Measurements from ENCODE around the gene PHLDB1. TPM values are rescaled to one million over a fixed set of nuclear protein-coding genes. Genes with fewer than 3 reads are reported as not detected.

The PHLDB1 gene
- total RNA-seq, 4 donors from 2014 or later, result 6.7 to 29.8 (median 21.2) TPM

- TF ChIP-seq, protein P1, sequence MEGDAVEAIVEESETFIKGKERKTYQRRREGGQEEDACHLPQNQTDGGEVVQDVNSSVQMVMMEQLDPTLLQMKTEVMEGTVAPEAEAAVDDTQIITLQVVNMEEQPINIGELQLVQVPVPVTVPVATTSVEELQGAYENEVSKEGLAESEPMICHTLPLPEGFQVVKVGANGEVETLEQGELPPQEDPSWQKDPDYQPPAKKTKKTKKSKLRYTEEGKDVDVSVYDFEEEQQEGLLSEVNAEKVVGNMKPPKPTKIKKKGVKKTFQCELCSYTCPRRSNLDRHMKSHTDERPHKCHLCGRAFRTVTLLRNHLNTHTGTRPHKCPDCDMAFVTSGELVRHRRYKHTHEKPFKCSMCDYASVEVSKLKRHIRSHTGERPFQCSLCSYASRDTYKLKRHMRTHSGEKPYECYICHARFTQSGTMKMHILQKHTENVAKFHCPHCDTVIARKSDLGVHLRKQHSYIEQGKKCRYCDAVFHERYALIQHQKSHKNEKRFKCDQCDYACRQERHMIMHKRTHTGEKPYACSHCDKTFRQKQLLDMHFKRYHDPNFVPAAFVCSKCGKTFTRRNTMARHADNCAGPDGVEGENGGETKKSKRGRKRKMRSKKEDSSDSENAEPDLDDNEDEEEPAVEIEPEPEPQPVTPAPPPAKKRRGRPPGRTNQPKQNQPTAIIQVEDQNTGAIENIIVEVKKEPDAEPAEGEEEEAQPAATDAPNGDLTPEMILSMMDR (IDR thresholded peaks at IDR 0.05), result no peak
- no peak for TF ChIP-seq POLR2A (IDR thresholded peaks at IDR 0.05)
- DNase-seq, result no peak
- intact Hi-C loops (cut with DNase I), result no loop called here
- H3K9me3 ChIP-seq, result no peaks in the 10 kb centered on the region
- peak overlapping the region; percentile 66 to 88 (median 84) for H3K27ac ChIP-seq
- no peak overlapping the region for H3K4me3 ChIP-seq
- peaks cover 31 to 86% (median 66%) of the 10 kb centered on the region in 3 donors for H3K4me1 ChIP-seq
- peaks cover 0 to 14% (median 0%) of the 10 kb centered on the region in 4 donors for H3K27me3 ChIP-seq
- WGBS, 2 donors, result 21 to 28% methylated on average over 6 of the region's 6 CpGs
- peaks cover 0 to 32% (median 0%) of the 10 kb centered on the region in 3 donors for H3K36me3 ChIP-seq
Measured at GRCh38 chr11:118619444-118620197, 12.2 kb downstream of the PHLDB1 start.

- DNase-seq, result no peak
- Histone ChIP-seq H3K9me3 (no peaks in the 10 kb centered on the region), H3K4me3 (peak overlapping the region in 3 of 4 donors; percentile 41 to 67 (median 51)), H3K27ac (peak overlapping the region; percentile 75 to 88 (median 84)), H3K27me3 (peaks cover 0 to 14% (median 0%) of the 10 kb centered on the region in 4 donors), H3K36me3 (peaks cover 0 to 33% (median 0%) of the 10 kb centered on the region in 3 donors), H3K4me1 (peaks cover 37 to 95% (median 76%) of the 10 kb centered on the region in 3 donors)
- TF ChIP-seq POLR2A (IDR thresholded peaks at IDR 0.05), result no peak
- TF ChIP-seq, protein P1 (IDR thresholded peaks at IDR 0.05), result no peak
- intact Hi-C loops (cut with DNase I), result no loop called here
- WGBS, 2 donors, result 52 to 69% methylated on average over 6 to 7 of the region's 7 CpGs
Measured at GRCh38 chr11:118620529-118621070, 13.2 kb downstream of the PHLDB1 start.

GRCh38 chr11:118621071-118621783 is 13.8 kb downstream of the PHLDB1 start:
- H3K4me1 ChIP-seq, result peaks cover 42 to 100% (median 81%) of the 10 kb centered on the region in 3 donors
- WGBS, 2 donors, result 4 to 5% methylated on average over 8 to 13 of the region's 38 CpGs
- no peak for DNase-seq

DNA sequence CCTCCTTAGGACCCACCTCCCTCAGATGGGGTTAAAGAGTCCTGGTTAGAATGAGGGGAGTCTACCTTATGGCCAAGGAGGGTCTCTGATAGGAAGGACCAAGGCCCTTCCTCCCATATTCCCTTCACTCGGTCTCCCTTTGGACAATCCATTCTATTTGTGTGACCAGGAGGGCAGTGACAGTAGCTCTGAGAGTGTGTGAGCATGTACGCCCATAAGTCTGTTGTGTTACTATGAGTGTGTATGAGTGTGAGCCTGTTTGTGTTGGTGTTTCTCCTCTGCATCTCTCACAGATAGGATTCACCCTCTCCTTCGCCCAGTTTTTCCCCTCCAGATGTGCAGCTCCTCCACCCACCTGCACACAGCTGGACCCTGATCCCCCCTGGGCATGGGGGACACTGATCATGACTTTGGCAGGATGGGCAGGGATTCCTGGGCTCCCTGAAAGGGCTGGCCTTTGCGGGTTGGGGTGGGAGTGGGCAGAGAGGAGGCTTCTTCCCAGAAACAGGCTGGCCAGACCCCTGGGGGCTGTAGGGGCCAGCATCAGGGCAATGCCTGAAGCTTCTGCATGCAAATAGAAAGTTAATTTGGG is 14.5 kb downstream of the PHLDB1 start:
- 21 to 27% methylated on average over 3 of the region's 4 CpGs for WGBS, 2 donors
- H3K4me3 ChIP-seq, result peak overlapping the region; percentile 34 to 67 (median 46)
- intact Hi-C loops (cut with DNase I), result no loop called here
- no peak for DNase-seq
- peaks cover 0 to 14% (median 0%) of the 10 kb centered on the region in 4 donors for H3K27me3 ChIP-seq
- peaks cover 42 to 98% (median 81%) of the 10 kb centered on the region in 3 donors for H3K4me1 ChIP-seq
- TF ChIP-seq, protein P1 (IDR thresholded peaks at IDR 0.05), result no peak
- TF ChIP-seq POLR2A (IDR thresholded peaks at IDR 0.05), result no peak
- peaks cover 0 to 33% (median 0%) of the 10 kb centered on the region in 3 donors for H3K36me3 ChIP-seq
- no peaks in the 10 kb centered on the region for H3K9me3 ChIP-seq
- H3K27ac ChIP-seq, result peak overlapping the region; percentile 75 to 88 (median 84)

More at GRCh38 chr11:118621071-118621783, 13.8 kb downstream of the PHLDB1 start:
- peak in 2 of 4 donors; percentile 14 to 41 for TF ChIP-seq POLR2A (IDR thresholded peaks at IDR 0.05)
- TF ChIP-seq, protein P1 (IDR thresholded peaks at IDR 0.05), result no peak
- peaks cover 0 to 14% (median 0%) of the 10 kb centered on the region in 4 donors for H3K27me3 ChIP-seq
- no peaks in the 10 kb centered on the region for H3K9me3 ChIP-seq
- intact Hi-C loops (cut with DNase I), result no loop called here
- peak overlapping the region; percentile 75 to 88 (median 84) for H3K27ac ChIP-seq
- H3K36me3 ChIP-seq, result peaks cover 0 to 33% (median 0%) of the 10 kb centered on the region in 3 donors
- peak overlapping the region; percentile 34 to 67 (median 46) for H3K4me3 ChIP-seq

Data from esophagus squamous epithelium (tissue), 5 donors.